ENCODE measurements around the gene SGSM1. TPM values are rescaled to one million over a fixed set of nuclear protein-coding genes. Genes with fewer than 3 reads are reported as not detected.

The SGSM1 gene
- total and polyA plus RNA-seq, 2 of the 4 experiments (the other 2 are of a cell fraction), result not detected

DNA sequence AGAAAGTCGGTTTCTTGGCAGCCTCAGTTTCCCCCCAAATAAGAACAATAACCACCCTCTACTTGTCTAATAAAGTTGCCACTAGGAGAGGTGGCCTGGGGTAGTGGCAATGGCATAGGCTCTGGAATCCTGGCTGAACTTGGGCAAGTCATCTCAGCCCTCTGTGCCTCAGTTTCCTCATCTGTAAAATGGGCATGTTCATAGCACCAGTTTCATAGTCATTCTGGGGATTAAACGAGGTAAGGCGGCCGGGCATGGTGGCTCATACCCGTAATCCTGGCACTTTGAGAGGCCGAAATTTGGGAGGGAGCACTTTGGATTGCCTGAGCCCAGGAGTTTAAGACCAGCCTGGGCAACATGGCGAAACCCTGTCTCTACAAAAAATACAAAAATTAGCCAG is 63.0 kb downstream of the SGSM1 start:
- H3K27ac ChIP-seq (ENCODE audit: insufficient read depth, low read length), result no peak overlapping the region
- no peak overlapping the region for H3K4me2 ChIP-seq (ENCODE audit: low read depth, low read length)
- in situ Hi-C loops (cut with MboI; ENCODE audit: low sequenced_read_pairs) (no loop called here), intact Hi-C loops (cut with micrococcal nuclease) (no loop called here), dilution Hi-C loops (cut with HindIII; ENCODE audit: low sequenced_read_pairs, unreplicated experiment) (no loop called here)
- no peak overlapping the region for H3K18ac ChIP-seq (ENCODE audit: low read depth, low read length)
- H2BK20ac ChIP-seq (ENCODE audit: low read depth, low read length), result no peak overlapping the region
- no peaks in the 10 kb centered on the region for H3K9me1 ChIP-seq (ENCODE audit: insufficient read depth, low read length)
- BruUV-seq (replicated peaks), result no TSS peak
- H3K27me3 ChIP-seq (ENCODE audit: control insufficient read depth, insufficient read depth, low read length), result no peaks in the 10 kb centered on the region
- H2BK120ac ChIP-seq (ENCODE audit: low read depth, low read length), result no peak overlapping the region
- H3K79me1 ChIP-seq (ENCODE audit: low read depth in 1 of 2, low read length in 2 of 2), result no peaks in the 10 kb centered on the region
- ChIA-PET POLR2A (ENCODE audit: unreplicated experiment) (no interaction called here), CTCF (no interaction called here)
- no peaks in the 10 kb centered on the region for H3K4me1 ChIP-seq (ENCODE audit: control insufficient read depth, insufficient read depth, low read length)
- H2BK15ac ChIP-seq (ENCODE audit: low read depth, low read length), result no peak overlapping the region
- no peaks in the 10 kb centered on the region for H3K9me3 ChIP-seq (ENCODE audit: control insufficient read depth, insufficient read depth, low read length)
- DNase-seq (no peak), ATAC-seq (ENCODE audit: low read depth) (no peak)
- H2AFZ ChIP-seq (replicated peaks; ENCODE audit: low read length, poor library complexity), result no peak overlapping the region
- WGBS, 2 experiments (ENCODE audit: extremely low coverage in 2 of 2, insufficient read length in 1 of 2), result 69% methylated on average over 4 of the region's 7 CpGs; no CpG with 5 or more reads in 1 of the 2 experiments
- H3K4ac ChIP-seq (ENCODE audit: low read depth, low read length), result no peak overlapping the region
- no peak overlapping the region for H3K4me3 ChIP-seq (ENCODE audit: insufficient read depth, low read depth, low read length)
- no peak overlapping the region for H2BK5ac ChIP-seq (ENCODE audit: low read depth, low read length, poor library complexity, severe bottlenecking)
- H3K23ac ChIP-seq (ENCODE audit: low read depth, low read length), result no peak overlapping the region
- TF ChIP-seq RAD21 (IDR thresholded peaks at IDR 0.05; ENCODE audit: low read length) (no peak), CEBPB (IDR thresholded peaks at IDR 0.05; ENCODE audit: low read depth, low read length) (no peak), CHD1 (IDR thresholded peaks at IDR 0.05; ENCODE audit: low read depth, low read length) (no peak), FOS (IDR thresholded peaks at IDR 0.05; ENCODE audit: low read depth, low read length) (no peak), SMC3 (IDR thresholded peaks at IDR 0.05; ENCODE audit: low read depth, low read length) (no peak), MAFK (IDR thresholded peaks at IDR 0.05; ENCODE audit: low read depth, low read length) (no peak), MAZ (IDR thresholded peaks at IDR 0.05; ENCODE audit: borderline replicate concordance, low read depth, low read length) (no peak), BHLHE40 (IDR thresholded peaks at IDR 0.05; ENCODE audit: low read depth, low read length) (no peak), RFX5 (IDR thresholded peaks at IDR 0.05; ENCODE audit: low read depth, low read length) (no peak), MXI1 (IDR thresholded peaks at IDR 0.05; ENCODE audit: borderline replicate concordance, low read depth, low read length) (no peak), RCOR1 (IDR thresholded peaks at IDR 0.05; ENCODE audit: insufficient replicate concordance, low read length) (no peak), NFE2L2 (IDR thresholded peaks at IDR 0.05; ENCODE audit: low read depth, low read length) (no peak)
- TF ChIP-seq, protein P1, sequence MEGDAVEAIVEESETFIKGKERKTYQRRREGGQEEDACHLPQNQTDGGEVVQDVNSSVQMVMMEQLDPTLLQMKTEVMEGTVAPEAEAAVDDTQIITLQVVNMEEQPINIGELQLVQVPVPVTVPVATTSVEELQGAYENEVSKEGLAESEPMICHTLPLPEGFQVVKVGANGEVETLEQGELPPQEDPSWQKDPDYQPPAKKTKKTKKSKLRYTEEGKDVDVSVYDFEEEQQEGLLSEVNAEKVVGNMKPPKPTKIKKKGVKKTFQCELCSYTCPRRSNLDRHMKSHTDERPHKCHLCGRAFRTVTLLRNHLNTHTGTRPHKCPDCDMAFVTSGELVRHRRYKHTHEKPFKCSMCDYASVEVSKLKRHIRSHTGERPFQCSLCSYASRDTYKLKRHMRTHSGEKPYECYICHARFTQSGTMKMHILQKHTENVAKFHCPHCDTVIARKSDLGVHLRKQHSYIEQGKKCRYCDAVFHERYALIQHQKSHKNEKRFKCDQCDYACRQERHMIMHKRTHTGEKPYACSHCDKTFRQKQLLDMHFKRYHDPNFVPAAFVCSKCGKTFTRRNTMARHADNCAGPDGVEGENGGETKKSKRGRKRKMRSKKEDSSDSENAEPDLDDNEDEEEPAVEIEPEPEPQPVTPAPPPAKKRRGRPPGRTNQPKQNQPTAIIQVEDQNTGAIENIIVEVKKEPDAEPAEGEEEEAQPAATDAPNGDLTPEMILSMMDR (conservative IDR thresholded peaks at IDR 0.05; ENCODE audit: low read depth, low read length), result no peak
- TF ChIP-seq, protein P2, sequence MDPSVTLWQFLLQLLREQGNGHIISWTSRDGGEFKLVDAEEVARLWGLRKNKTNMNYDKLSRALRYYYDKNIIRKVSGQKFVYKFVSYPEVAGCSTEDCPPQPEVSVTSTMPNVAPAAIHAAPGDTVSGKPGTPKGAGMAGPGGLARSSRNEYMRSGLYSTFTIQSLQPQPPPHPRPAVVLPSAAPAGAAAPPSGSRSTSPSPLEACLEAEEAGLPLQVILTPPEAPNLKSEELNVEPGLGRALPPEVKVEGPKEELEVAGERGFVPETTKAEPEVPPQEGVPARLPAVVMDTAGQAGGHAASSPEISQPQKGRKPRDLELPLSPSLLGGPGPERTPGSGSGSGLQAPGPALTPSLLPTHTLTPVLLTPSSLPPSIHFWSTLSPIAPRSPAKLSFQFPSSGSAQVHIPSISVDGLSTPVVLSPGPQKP (IDR thresholded peaks at IDR 0.05; ENCODE audit: borderline replicate concordance, low read depth, low read length), result no peak
- no peak overlapping the region for H4K91ac ChIP-seq (ENCODE audit: insufficient read depth, low read depth, low read length)
- no peak overlapping the region for H2AK9ac ChIP-seq (replicated peaks; ENCODE audit: low read depth, low read length, poor library complexity)
- no peak overlapping the region for H3K56ac ChIP-seq (ENCODE audit: extremely low read depth, insufficient read depth, low read length)
- no peaks in the 10 kb centered on the region for H3K36me3 ChIP-seq (ENCODE audit: control insufficient read depth, insufficient read depth, low read length)
- no peak overlapping the region for H2AK5ac ChIP-seq (ENCODE audit: low read depth, low read length)
- H4K5ac ChIP-seq (ENCODE audit: low read depth, low read length), result no peak overlapping the region
- no peak overlapping the region for H3K9ac ChIP-seq (ENCODE audit: low read depth, low read length)
- H3K14ac ChIP-seq (replicated peaks; ENCODE audit: low read depth, low read length), result no peak overlapping the region
- H4K8ac ChIP-seq (ENCODE audit: low read depth in 2 of 2, low read length in 2 of 2), result no peak overlapping the region
- H4K20me1 ChIP-seq (ENCODE audit: insufficient read depth, low read length), result no peaks in the 10 kb centered on the region

Data from IMR-90 (cell line).